ENCODE results near the gene STAG1. TPM values are rescaled to one million over a fixed set of nuclear protein-coding genes. Genes with fewer than 3 reads are reported as not detected.

STAG1 gene
- total RNA-seq, 2 experiments from 2014 or later, result 42.9 to 44.6 TPM

- no peak overlapping the region for H3K27ac Mint-ChIP-seq
- peaks cover 71% of the 10 kb centered on the region for H3K36me3 Mint-ChIP-seq
- DNase-seq, result no peak
- H3K9me3 Mint-ChIP-seq, result peaks cover 41% of the 10 kb centered on the region
- no peaks in the 10 kb centered on the region for H3K27me3 Mint-ChIP-seq
- no peak overlapping the region for H3K4me3 Mint-ChIP-seq
- peaks cover 2% of the 10 kb centered on the region for H3K4me1 Mint-ChIP-seq
Measured at GRCh38 chr3:136464502-136464901, 287.7 kb downstream of the STAG1 start.

- no peak for DNase-seq
- H3K9me3 Mint-ChIP-seq, result peaks cover 38% of the 10 kb centered on the region
- H3K36me3 Mint-ChIP-seq, result peaks cover 76% of the 10 kb centered on the region
- no peaks in the 10 kb centered on the region for H3K27me3 Mint-ChIP-seq
- no peak overlapping the region for H3K4me3 Mint-ChIP-seq
- peaks cover 3% of the 10 kb centered on the region for H3K4me1 Mint-ChIP-seq
- no peak overlapping the region for H3K27ac Mint-ChIP-seq
Measured at GRCh38 chr3:136463170-136463569, 289.0 kb downstream of the STAG1 start.

- H3K36me3 Mint-ChIP-seq, result peaks cover 80% of the 10 kb centered on the region
- no peak overlapping the region for H3K27ac Mint-ChIP-seq
- no peak for DNase-seq
- peaks cover 40% of the 10 kb centered on the region for H3K9me3 Mint-ChIP-seq
- H3K4me1 Mint-ChIP-seq, result peaks cover 1% of the 10 kb centered on the region
- no peak overlapping the region for H3K4me3 Mint-ChIP-seq
- no peaks in the 10 kb centered on the region for H3K27me3 Mint-ChIP-seq
Measured at GRCh38 chr3:136457793-136458192, 294.4 kb downstream of the STAG1 start.

GRCh38 chr3:136456196-136456595, 296.0 kb downstream of the STAG1 start:
- Mint-ChIP-seq H3K9me3 (peaks cover 28% of the 10 kb centered on the region), H3K27me3 (no peaks in the 10 kb centered on the region), H3K27ac (no peak overlapping the region), H3K4me3 (no peak overlapping the region), H3K36me3 (peaks cover 70% of the 10 kb centered on the region), H3K4me1 (peaks cover 1% of the 10 kb centered on the region)
- DNase-seq, result no peak

GRCh38 chr3:136444581-136444980, 307.6 kb downstream of the STAG1 start:
- DNase-seq, result no peak
- no peaks in the 10 kb centered on the region for H3K9me3 Mint-ChIP-seq
- H3K36me3 Mint-ChIP-seq, result peaks cover 14% of the 10 kb centered on the region
- no peaks in the 10 kb centered on the region for H3K4me1 Mint-ChIP-seq
- no peak overlapping the region for H3K27ac Mint-ChIP-seq
- H3K27me3 Mint-ChIP-seq, result no peaks in the 10 kb centered on the region
- no peak overlapping the region for H3K4me3 Mint-ChIP-seq

- no peak for DNase-seq
- H3K4me1 Mint-ChIP-seq, result no peaks in the 10 kb centered on the region
- no peaks in the 10 kb centered on the region for H3K9me3 Mint-ChIP-seq
- H3K27me3 Mint-ChIP-seq, result no peaks in the 10 kb centered on the region
- no peak overlapping the region for H3K4me3 Mint-ChIP-seq
- H3K36me3 Mint-ChIP-seq, result peaks cover 20% of the 10 kb centered on the region
- no peak overlapping the region for H3K27ac Mint-ChIP-seq
Measured at GRCh38 chr3:136437043-136437442, 315.1 kb downstream of the STAG1 start.

- H3K4me3 Mint-ChIP-seq, result no peak overlapping the region
- no peaks in the 10 kb centered on the region for H3K27me3 Mint-ChIP-seq
- no peak overlapping the region for H3K27ac Mint-ChIP-seq
- peaks cover 21% of the 10 kb centered on the region for H3K36me3 Mint-ChIP-seq
- no peaks in the 10 kb centered on the region for H3K9me3 Mint-ChIP-seq
- no peaks in the 10 kb centered on the region for H3K4me1 Mint-ChIP-seq
- no peak for DNase-seq
Measured at GRCh38 chr3:136434429-136434828, 317.7 kb downstream of the STAG1 start.

- H3K4me1 Mint-ChIP-seq, result no peaks in the 10 kb centered on the region
- no peak for DNase-seq
- peaks cover 23% of the 10 kb centered on the region for H3K36me3 Mint-ChIP-seq
- H3K9me3 Mint-ChIP-seq, result no peaks in the 10 kb centered on the region
- H3K27me3 Mint-ChIP-seq, result no peaks in the 10 kb centered on the region
- H3K4me3 Mint-ChIP-seq, result no peak overlapping the region
- H3K27ac Mint-ChIP-seq, result no peak overlapping the region
Measured at GRCh38 chr3:136432685-136433084, 319.5 kb downstream of the STAG1 start.

- Mint-ChIP-seq H3K9me3 (no peaks in the 10 kb centered on the region), H3K36me3 (peaks cover 22% of the 10 kb centered on the region), H3K4me3 (no peak overlapping the region), H3K27ac (no peak overlapping the region), H3K4me1 (no peaks in the 10 kb centered on the region), H3K27me3 (no peaks in the 10 kb centered on the region)
- DNase-seq, result no peak
Measured at GRCh38 chr3:136428167-136428566, 324.0 kb downstream of the STAG1 start.

GRCh38 chr3:136427236-136427635, 324.9 kb downstream of the STAG1 start:
- Mint-ChIP-seq H3K4me3 (no peak overlapping the region), H3K4me1 (no peaks in the 10 kb centered on the region), H3K36me3 (peaks cover 16% of the 10 kb centered on the region), H3K27ac (no peak overlapping the region), H3K9me3 (no peaks in the 10 kb centered on the region), H3K27me3 (no peaks in the 10 kb centered on the region)
- DNase-seq, result no peak

GRCh38 chr3:136414476-136414875, 337.7 kb downstream of the STAG1 start:
- DNase-seq, result no peak
- H3K36me3 Mint-ChIP-seq, result peaks cover 28% of the 10 kb centered on the region
- H3K27me3 Mint-ChIP-seq, result no peaks in the 10 kb centered on the region
- no peaks in the 10 kb centered on the region for H3K9me3 Mint-ChIP-seq
- no peaks in the 10 kb centered on the region for H3K4me1 Mint-ChIP-seq
- no peak overlapping the region for H3K27ac Mint-ChIP-seq
- H3K4me3 Mint-ChIP-seq, result no peak overlapping the region

- H3K4me1 Mint-ChIP-seq, result no peaks in the 10 kb centered on the region
- peaks cover 22% of the 10 kb centered on the region for H3K36me3 Mint-ChIP-seq
- no peaks in the 10 kb centered on the region for H3K27me3 Mint-ChIP-seq
- no peaks in the 10 kb centered on the region for H3K9me3 Mint-ChIP-seq
- no peak for DNase-seq
- no peak overlapping the region for H3K4me3 Mint-ChIP-seq
- H3K27ac Mint-ChIP-seq, result no peak overlapping the region
Measured at GRCh38 chr3:136412307-136412706, 339.9 kb downstream of the STAG1 start.

- no peaks in the 10 kb centered on the region for H3K4me1 Mint-ChIP-seq
- H3K9me3 Mint-ChIP-seq, result no peaks in the 10 kb centered on the region
- peaks cover 5% of the 10 kb centered on the region for H3K36me3 Mint-ChIP-seq
- no peaks in the 10 kb centered on the region for H3K27me3 Mint-ChIP-seq
- H3K4me3 Mint-ChIP-seq, result no peak overlapping the region
- DNase-seq, result no peak
- H3K27ac Mint-ChIP-seq, result no peak overlapping the region
Measured at GRCh38 chr3:136409549-136409948, 342.6 kb downstream of the STAG1 start.

- Mint-ChIP-seq H3K36me3 (no peaks in the 10 kb centered on the region), H3K9me3 (no peaks in the 10 kb centered on the region), H3K4me1 (no peaks in the 10 kb centered on the region), H3K4me3 (no peak overlapping the region), H3K27me3 (no peaks in the 10 kb centered on the region), H3K27ac (no peak overlapping the region)
- no peak for DNase-seq
Measured at GRCh38 chr3:136404056-136404455, 348.1 kb downstream of the STAG1 start.

GRCh38 chr3:136396916-136397315, 355.3 kb downstream of the STAG1 start:
- H3K4me3 Mint-ChIP-seq, result no peak overlapping the region
- no peak for DNase-seq
- no peaks in the 10 kb centered on the region for H3K36me3 Mint-ChIP-seq
- H3K4me1 Mint-ChIP-seq, result no peaks in the 10 kb centered on the region
- no peaks in the 10 kb centered on the region for H3K9me3 Mint-ChIP-seq
- H3K27me3 Mint-ChIP-seq, result no peaks in the 10 kb centered on the region
- H3K27ac Mint-ChIP-seq, result no peak overlapping the region

- Mint-ChIP-seq H3K4me3 (no peak overlapping the region), H3K27ac (no peak overlapping the region), H3K4me1 (peaks cover 3% of the 10 kb centered on the region), H3K9me3 (no peaks in the 10 kb centered on the region), H3K27me3 (no peaks in the 10 kb centered on the region), H3K36me3 (peaks cover 5% of the 10 kb centered on the region)
- DNase-seq, result no peak
Measured at GRCh38 chr3:136390574-136390973, 361.6 kb downstream of the STAG1 start.

- H3K27me3 Mint-ChIP-seq, result no peaks in the 10 kb centered on the region
- H3K4me1 Mint-ChIP-seq, result peaks cover 8% of the 10 kb centered on the region
- H3K4me3 Mint-ChIP-seq, result no peak overlapping the region
- peaks cover 5% of the 10 kb centered on the region for H3K36me3 Mint-ChIP-seq
- DNase-seq, result no peak
- H3K9me3 Mint-ChIP-seq, result no peaks in the 10 kb centered on the region
- no peak overlapping the region for H3K27ac Mint-ChIP-seq
Measured at GRCh38 chr3:136387031-136387430, 365.1 kb downstream of the STAG1 start.
